IMR-90 (cell line): ENCODE measurements around the gene WDR1.

Experiments used
- CTCF ChIP-seq: conservative IDR thresholded peaks from 2 replicates; pipeline ENCODE4 v1.5.1; 2012; ENCODE audit warnings: mild to moderate bottlenecking, low read depth, low read length, improper control_type of control experiment
- MXI1 ChIP-seq: IDR thresholded peaks from 2 replicates; pipeline ENCODE4 v1.6.1; 2012; ENCODE audit warnings: low read depth, mild to moderate bottlenecking, low read length, moderate library complexity, borderline replicate concordance
- POLR2A ChIP-seq: IDR thresholded peaks from 2 replicates; pipeline ENCODE4 v1.6.1; 2012; ENCODE audit warnings: mild to moderate bottlenecking, low read depth, low read length

DNA sequence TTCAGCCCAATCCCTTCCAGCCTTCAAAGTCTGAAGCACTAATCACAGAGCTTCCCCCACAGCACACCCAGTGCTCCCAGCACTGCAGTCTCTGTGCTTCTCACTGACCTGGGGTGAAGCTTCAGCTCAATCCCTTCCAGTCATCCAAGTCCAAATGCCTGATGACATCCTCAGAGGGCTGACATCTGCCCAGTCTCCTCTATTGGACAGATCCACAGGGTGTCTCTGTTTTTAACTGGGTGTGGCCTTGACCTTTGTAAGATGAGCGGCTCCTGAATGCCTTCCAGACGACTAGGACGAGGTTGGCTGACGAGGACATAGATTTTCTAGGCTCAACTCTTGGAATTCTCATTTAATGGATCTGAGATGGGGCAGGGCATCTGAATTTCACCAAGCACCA is 87.7 kb downstream of the WDR1 start:
- no peak for TF ChIP-seq CTCF
- TF ChIP-seq MXI1 = no peak
- TF ChIP-seq POLR2A = no peak
